Sigmoid colon (tissue), 4 donors: ENCODE data around the gene MLH3.

Experiments used
- CTCF ChIP-seq, 4 experiments: fragments of 450-650 bp in 3 of 4; fragments of 200-600 bp in 1 of 4; IDR thresholded peaks; one replicate each; pipeline ENCODE4 v1.5.1; 2016 to 2019; ENCODE audit warnings: antibody characterized with exemption in 4 of 4, mild to moderate bottlenecking in 3 of 4, moderate library complexity in 2 of 4
- EP300 ChIP-seq, 4 donors: sonication (generic); formaldehyde crosslinking; IDR thresholded peaks; one replicate each; pipeline ENCODE4 v1.6.1; 2017; ENCODE audit warnings: antibody characterized with exemption in 4 of 4
- POLR2A ChIP-seq, 2 donors: fragments of 450-650 bp; IDR thresholded peaks; one replicate each; pipeline ENCODE4 v1.6.1; 2016; ENCODE audit warnings: antibody characterized with exemption in 2 of 2, mild to moderate bottlenecking in 2 of 2, moderate library complexity in 2 of 2
- POLR2AphosphoS5 ChIP-seq, 4 donors: sonication (generic); formaldehyde crosslinking; IDR thresholded peaks; one replicate each; pipeline ENCODE4 v1.6.1; 2017; ENCODE audit warnings: antibody characterized with exemption in 4 of 4

- no peak for TF ChIP-seq CTCF (IDR thresholded peaks at IDR 0.05)
- TF ChIP-seq POLR2AphosphoS5 (IDR thresholded peaks at IDR 0.05), result no peak
- TF ChIP-seq POLR2A (IDR thresholded peaks at IDR 0.05), result no peak
- no peak for TF ChIP-seq EP300 (IDR thresholded peaks at IDR 0.05)
Observed at GRCh38 chr14:74988131-74988530, 63.1 kb downstream of the MLH3 start.
